ENCODE measurements around the gene HERC2. TPM values are rescaled to one million over a fixed set of nuclear protein-coding genes. Genes with fewer than 3 reads are reported as not detected.
"Not testable (repeated sequence)": the region's sequence is repeated elsewhere in the genome, so short reads cannot be mapped to it uniquely, and the experiment has no call there.

The HERC2 gene
- total RNA-seq, result 78.3 to 85.7 TPM (median 84.6 TPM) in 3 replicates

GRCh38 chr15:28322129-28322588, at the start of gene HERC2:
Gene HERC2, minus strand, starts transcription at chr15:28322179. Its CDS starts 746 bp downstream, at chr15:28321433.
- H3K4me1 Mint-ChIP-seq; H3K9me3 Mint-ChIP-seq; H3K36me3 Mint-ChIP-seq; DNase-seq (ENCODE audit: low spot score in 2 of 2, unreplicated experiment in 2 of 2); H3K27me3 Mint-ChIP-seq (ENCODE audit: low read depth): not testable (repeated sequence)
- Mint-ChIP-seq H3K27ac (peak within 1 kb of the TSS; percentile 92), H3K4me3 (peak within 1 kb of the TSS; percentile 97)

- DNase-seq (ENCODE audit: low spot score in 2 of 2, unreplicated experiment in 2 of 2); H3K4me3 Mint-ChIP-seq; H3K27ac Mint-ChIP-seq; H3K36me3 Mint-ChIP-seq; H3K27me3 Mint-ChIP-seq (ENCODE audit: low read depth); H3K9me3 Mint-ChIP-seq; H3K4me1 Mint-ChIP-seq: not testable (repeated sequence)
These were observed 43.5 kb upstream of the HERC2 start for GRCh38 chr15:28365502-28365901.

GRCh38 chr15:28357984-28358383, 36.0 kb upstream of the HERC2 start, which contains the start of gene GOLGA6L24:
Gene GOLGA6L24, minus strand, starts transcription at chr15:28358084. Its CDS starts 61 bp downstream, at chr15:28358023.
- not testable (repeated sequence) for DNase-seq (ENCODE audit: low spot score in 2 of 2, unreplicated experiment in 2 of 2); H3K36me3 Mint-ChIP-seq; H3K4me1 Mint-ChIP-seq; H3K4me3 Mint-ChIP-seq; H3K27me3 Mint-ChIP-seq (ENCODE audit: low read depth); H3K27ac Mint-ChIP-seq; H3K9me3 Mint-ChIP-seq

- H3K4me1 Mint-ChIP-seq; DNase-seq (ENCODE audit: low spot score in 2 of 2, unreplicated experiment in 2 of 2); H3K27me3 Mint-ChIP-seq (ENCODE audit: low read depth); H3K36me3 Mint-ChIP-seq; H3K9me3 Mint-ChIP-seq: not testable (repeated sequence)
- peak overlapping the region; percentile 97 for H3K4me3 Mint-ChIP-seq
- peak overlapping the region; percentile 92 for H3K27ac Mint-ChIP-seq
These were observed 461 bp downstream of the HERC2 start for GRCh38 chr15:28321358-28322078.

- not testable (repeated sequence) for H3K4me1 Mint-ChIP-seq; H3K4me3 Mint-ChIP-seq; H3K27ac Mint-ChIP-seq; DNase-seq (ENCODE audit: low spot score in 2 of 2, unreplicated experiment in 2 of 2); H3K9me3 Mint-ChIP-seq; H3K27me3 Mint-ChIP-seq (ENCODE audit: low read depth)
- peaks cover 15% of the 10 kb centered on the region for H3K36me3 Mint-ChIP-seq
These were observed 2.3 kb downstream of the HERC2 start for GRCh38 chr15:28319725-28320124.

- H3K4me1 Mint-ChIP-seq; DNase-seq (ENCODE audit: low spot score in 2 of 2, unreplicated experiment in 2 of 2); H3K9me3 Mint-ChIP-seq; H3K4me3 Mint-ChIP-seq; H3K27me3 Mint-ChIP-seq (ENCODE audit: low read depth); H3K27ac Mint-ChIP-seq: not testable (repeated sequence)
- peaks cover 20% of the 10 kb centered on the region for H3K36me3 Mint-ChIP-seq
These were observed 3.2 kb downstream of the HERC2 start for GRCh38 chr15:28318828-28319227.

- not testable (repeated sequence) for H3K4me1 Mint-ChIP-seq; DNase-seq (ENCODE audit: low spot score in 2 of 2, unreplicated experiment in 2 of 2); H3K4me3 Mint-ChIP-seq; H3K27ac Mint-ChIP-seq; H3K27me3 Mint-ChIP-seq (ENCODE audit: low read depth); H3K9me3 Mint-ChIP-seq
- H3K36me3 Mint-ChIP-seq, result peaks cover 24% of the 10 kb centered on the region
These were observed 3.9 kb downstream of the HERC2 start for GRCh38 chr15:28318122-28318521.

- H3K36me3 Mint-ChIP-seq, result peaks cover 24% of the 10 kb centered on the region
- not testable (repeated sequence) for H3K9me3 Mint-ChIP-seq; H3K27me3 Mint-ChIP-seq (ENCODE audit: low read depth); H3K4me1 Mint-ChIP-seq; H3K27ac Mint-ChIP-seq; DNase-seq (ENCODE audit: low spot score in 2 of 2, unreplicated experiment in 2 of 2); H3K4me3 Mint-ChIP-seq
These were observed 5.0 kb downstream of the HERC2 start for GRCh38 chr15:28316958-28317357.

GRCh38 chr15:28310454-28310853, 11.5 kb downstream of the HERC2 start:
- Mint-ChIP-seq H3K36me3 (peaks cover 52% of the 10 kb centered on the region), H3K9me3 (peaks cover 30% of the 10 kb centered on the region)
- H3K4me1 Mint-ChIP-seq; DNase-seq (ENCODE audit: low spot score in 2 of 2, unreplicated experiment in 2 of 2); H3K27me3 Mint-ChIP-seq (ENCODE audit: low read depth); H3K4me3 Mint-ChIP-seq; H3K27ac Mint-ChIP-seq: not testable (repeated sequence)

- peaks cover 39% of the 10 kb centered on the region for H3K36me3 Mint-ChIP-seq
- not testable (repeated sequence) for H3K4me1 Mint-ChIP-seq; H3K27me3 Mint-ChIP-seq (ENCODE audit: low read depth); H3K4me3 Mint-ChIP-seq; DNase-seq (ENCODE audit: low spot score in 2 of 2, unreplicated experiment in 2 of 2); H3K27ac Mint-ChIP-seq
- peaks cover 26% of the 10 kb centered on the region for H3K9me3 Mint-ChIP-seq
These were observed 13.3 kb downstream of the HERC2 start for GRCh38 chr15:28308718-28309117.

- H3K36me3 Mint-ChIP-seq, result peaks cover 39% of the 10 kb centered on the region
- H3K4me3 Mint-ChIP-seq; H3K4me1 Mint-ChIP-seq; H3K27me3 Mint-ChIP-seq (ENCODE audit: low read depth); DNase-seq (ENCODE audit: low spot score in 2 of 2, unreplicated experiment in 2 of 2); H3K27ac Mint-ChIP-seq: not testable (repeated sequence)
- H3K9me3 Mint-ChIP-seq, result peaks cover 32% of the 10 kb centered on the region
These were observed 16.3 kb downstream of the HERC2 start for GRCh38 chr15:28305700-28306099.

- H3K27ac Mint-ChIP-seq; DNase-seq (ENCODE audit: low spot score in 2 of 2, unreplicated experiment in 2 of 2); H3K4me3 Mint-ChIP-seq; H3K27me3 Mint-ChIP-seq (ENCODE audit: low read depth); H3K9me3 Mint-ChIP-seq; H3K4me1 Mint-ChIP-seq: not testable (repeated sequence)
- peaks cover 12% of the 10 kb centered on the region for H3K36me3 Mint-ChIP-seq
These were observed 24.5 kb downstream of the HERC2 start for GRCh38 chr15:28297434-28297833.

- not testable (repeated sequence) for H3K9me3 Mint-ChIP-seq; DNase-seq (ENCODE audit: low spot score in 2 of 2, unreplicated experiment in 2 of 2); H3K4me1 Mint-ChIP-seq; H3K27me3 Mint-ChIP-seq (ENCODE audit: low read depth); H3K4me3 Mint-ChIP-seq; H3K27ac Mint-ChIP-seq
- peaks cover 16% of the 10 kb centered on the region for H3K36me3 Mint-ChIP-seq
These were observed 25.2 kb downstream of the HERC2 start for GRCh38 chr15:28296814-28297213.

GRCh38 chr15:28295009-28295563, 26.9 kb downstream of the HERC2 start:
- H3K4me3 Mint-ChIP-seq; H3K27me3 Mint-ChIP-seq (ENCODE audit: low read depth); DNase-seq (ENCODE audit: low spot score in 2 of 2, unreplicated experiment in 2 of 2); H3K9me3 Mint-ChIP-seq; H3K4me1 Mint-ChIP-seq: not testable (repeated sequence)
- Mint-ChIP-seq H3K36me3 (peaks cover 29% of the 10 kb centered on the region), H3K27ac (peak overlapping the region; percentile 30)

All from mesothelial cell of epicardium (in vitro differentiated cells).